DOHH2 (cell line): ENCODE data around the gene ZNF816.
"Not testable (repeated sequence)": the region's sequence is repeated elsewhere in the genome, so short reads cannot be mapped to it uniquely, and the experiment has no call there.

Experiments
- H3F3A ChIP-seq: fragments of 200-600 bp; sonication (generic), shearing (Covaris generic); 2 replicates; pipeline ENCODE4 v1.6.0; 2016; ENCODE audit warnings: antibody characterized with exemption, mild to moderate bottlenecking; ENCODE audit not compliant: control insufficient read depth, insufficient read depth
- H3K27ac ChIP-seq: fragments of 200-600 bp; sonication (generic); 2 replicates; pipeline ENCODE4 v1.5.1; 2014; ENCODE audit warnings: low read depth, mild to moderate bottlenecking, low read length, moderate library complexity
- H3K27me3 ChIP-seq: fragments of 200-600 bp; sonication (generic); 2 replicates; pipeline ENCODE4 v1.6.1; 2014; ENCODE audit warnings: mild to moderate bottlenecking, low read length, mixed read lengths; ENCODE audit not compliant: control insufficient read depth
- H3K36me3 ChIP-seq: fragments of 200-600 bp; sonication (generic); 2 replicates; pipeline ENCODE4 v1.6.1; 2014; ENCODE audit warnings: mild to moderate bottlenecking, low read length, moderate library complexity, mixed read lengths; ENCODE audit not compliant: control insufficient read depth
- H3K4me1 ChIP-seq: fragments of 200-600 bp; sonication (generic); 2 replicates; pipeline ENCODE4 v1.6.1; 2014; ENCODE audit warnings: mild to moderate bottlenecking, low read length, mixed read lengths; ENCODE audit not compliant: control insufficient read depth
- H3K4me2 ChIP-seq: fragments of 200-600 bp; sonication (generic); 2 replicates; pipeline ENCODE4 v1.6.0; 2014; ENCODE audit warnings: mild to moderate bottlenecking, low read length, moderate library complexity
- H3K4me3 ChIP-seq: fragments of 200-600 bp; sonication (generic); 2 replicates; pipeline ENCODE4 v1.5.1; 2014; ENCODE audit warnings: mild to moderate bottlenecking, low read length, mixed read lengths
- H3K79me2 ChIP-seq: fragments of 200-600 bp; sonication (generic); 2 replicates; pipeline ENCODE4 v1.6.1; 2014; ENCODE audit warnings: mild to moderate bottlenecking, low read length, mixed read lengths; ENCODE audit not compliant: control insufficient read depth
- H3K9me2 ChIP-seq: fragments of 200-600 bp; sonication (generic); replicated peaks from 2 replicates; pipeline ENCODE4 v1.6.1; 2014; ENCODE audit warnings: mild to moderate bottlenecking, low read length, mixed read lengths; ENCODE audit not compliant: control insufficient read depth
- H3K9me3 ChIP-seq: fragments of 200-600 bp; sonication (generic); 2 replicates; pipeline ENCODE4 v1.6.1; 2014; ENCODE audit warnings: antibody characterized with exemption, low read length, mixed read lengths; ENCODE audit not compliant: control insufficient read depth, insufficient read depth
- H4K20me1 ChIP-seq: fragments of 200-600 bp; sonication (generic); 2 replicates; pipeline ENCODE4 v1.6.0; 2014; ENCODE audit warnings: low read depth, mild to moderate bottlenecking, antibody characterized with exemption, low read length, moderate library complexity; ENCODE audit not compliant: control insufficient read depth, insufficient read depth
- CTCF ChIP-seq: fragments of 200-600 bp; sonication (generic); IDR thresholded peaks from one replicate; pipeline ENCODE4 v1.5.1; 2014; ENCODE audit warnings: antibody characterized with exemption, mild to moderate bottlenecking, low read depth, low read length; ENCODE audit not compliant: poor library complexity, severe bottlenecking
- EZH2phosphoT487 ChIP-seq: fragments of 200-600 bp; sonication (generic); IDR thresholded peaks from 2 replicates; pipeline ENCODE4 v1.6.1; 2017; ENCODE audit warnings: borderline replicate concordance, mild to moderate bottlenecking, antibody characterized with exemption, low read length, moderate library complexity, mixed read lengths

Gene ZNF816

DNA sequence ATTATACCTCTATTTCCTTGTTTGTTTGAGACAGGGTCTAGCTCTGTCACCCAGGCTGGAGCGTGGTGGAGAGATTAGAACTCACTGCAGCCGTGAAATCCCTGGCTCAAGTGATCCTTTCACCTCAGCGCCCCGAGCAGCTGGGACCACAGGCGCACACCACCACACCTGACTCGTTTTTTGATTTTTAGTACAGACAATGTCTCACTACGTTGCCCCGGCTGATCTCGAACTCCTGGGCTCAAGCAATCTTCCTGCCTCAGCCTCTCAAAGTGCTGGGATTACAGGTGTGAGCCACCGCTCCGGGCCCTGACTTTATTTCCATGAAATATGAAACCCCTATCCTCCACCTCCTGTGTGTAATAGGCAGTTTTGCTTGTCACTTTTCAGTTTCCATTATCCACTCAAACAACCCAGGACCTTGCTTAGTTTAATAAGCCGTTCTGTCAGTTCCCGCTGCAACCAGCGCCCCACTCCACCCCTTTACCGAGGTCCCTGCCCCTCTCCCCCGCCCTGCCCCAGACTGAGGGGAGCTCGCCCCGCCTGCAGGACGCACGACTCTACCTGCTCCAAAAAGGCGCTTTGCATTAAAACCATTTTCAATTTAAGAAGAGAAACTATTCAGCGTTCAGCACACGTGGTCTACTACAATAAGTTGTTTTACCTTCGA lies 16.9 kb downstream of the ZNF816 start:
- no peak overlapping the region for H3K4me3 ChIP-seq
- no peak for TF ChIP-seq EZH2phosphoT487
- TF ChIP-seq CTCF = no peak
- H3K36me3 ChIP-seq = peaks cover 21% of the 10 kb centered on the region
- 0 out of 2 replicates have a peak, but pooled peaks cover 4% of the 10 kb centered on the region for H3F3A ChIP-seq
- H3K4me1 ChIP-seq = peaks cover 4% of the 10 kb centered on the region
- H3K27me3 ChIP-seq = no peaks in the 10 kb centered on the region
- no peak overlapping the region for H3K4me2 ChIP-seq
- H4K20me1 ChIP-seq = no peaks in the 10 kb centered on the region
- peaks cover 20% of the 10 kb centered on the region; the same call in 1 of the 2 replicates for H3K9me3 ChIP-seq
- H3K79me2 ChIP-seq = peaks cover 14% of the 10 kb centered on the region
- H3K27ac ChIP-seq = no peak overlapping the region
- no peaks in the 10 kb centered on the region for H3K9me2 ChIP-seq

DNA sequence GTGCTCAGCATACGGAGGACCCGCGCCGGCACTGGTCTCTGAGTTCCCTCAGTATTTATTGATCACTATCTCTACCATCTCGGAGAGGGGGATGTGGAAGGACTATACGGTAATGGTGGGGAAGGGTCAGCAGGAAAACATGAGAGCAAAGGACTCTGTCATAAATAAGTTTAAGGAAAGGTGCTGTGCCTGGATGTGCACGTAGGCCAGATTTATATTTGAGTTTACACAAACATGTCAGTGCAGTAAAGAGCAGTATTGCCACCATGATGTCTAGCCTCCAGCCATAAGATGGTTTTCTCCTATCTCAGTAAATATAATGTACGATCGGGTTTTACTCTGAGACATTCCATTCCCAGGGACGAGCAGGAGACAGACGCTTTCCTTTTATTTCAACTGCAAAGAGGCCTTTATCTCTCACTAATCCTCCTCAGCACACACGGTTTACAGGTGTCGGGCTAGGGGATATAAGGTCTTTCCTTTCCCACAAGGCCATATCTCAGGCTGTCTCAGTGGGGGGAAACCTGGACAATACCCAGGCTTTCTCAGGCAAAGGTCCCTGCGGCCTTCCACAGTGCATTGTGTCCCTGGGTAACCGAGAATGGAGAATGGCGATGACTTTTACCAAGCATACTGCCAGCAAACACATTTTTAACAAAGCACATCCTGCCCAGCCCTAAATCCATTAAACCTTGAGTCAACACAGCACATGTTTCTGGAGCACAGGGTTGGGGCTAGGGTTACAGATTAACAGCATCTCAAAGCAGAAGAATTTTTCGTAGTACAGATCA lies 17.8 kb downstream of the ZNF816 start:
- H3K79me2 ChIP-seq = peaks cover 21% of the 10 kb centered on the region
- not testable (repeated sequence) for H3K27me3 ChIP-seq, H4K20me1 ChIP-seq, H3K4me1 ChIP-seq, H3K4me2 ChIP-seq, H3K9me2 ChIP-seq, H3F3A ChIP-seq, H3K4me3 ChIP-seq, H3K27ac ChIP-seq
- peaks cover 11% of the 10 kb centered on the region; the same call in 1 of the 2 replicates for H3K9me3 ChIP-seq
- H3K36me3 ChIP-seq = peaks cover 12% of the 10 kb centered on the region

GRCh38 chr19:52943884-52944643 lies 18.6 kb downstream of the ZNF816 start:
- peaks cover 28% of the 10 kb centered on the region for H3K79me2 ChIP-seq
- H3K27ac ChIP-seq = no peak overlapping the region
- H3K27me3 ChIP-seq = no peaks in the 10 kb centered on the region
- H3K9me3 ChIP-seq = peaks cover 5% of the 10 kb centered on the region; the same call in 1 of the 2 replicates
- no peak overlapping the region for H3K4me3 ChIP-seq
- 0 out of 2 replicates have a peak, but pooled peaks cover 4% of the 10 kb centered on the region for H3F3A ChIP-seq
- TF ChIP-seq CTCF (no peak), EZH2phosphoT487 (no peak)
- no peaks in the 10 kb centered on the region; the same call in 1 of the 2 replicates for H4K20me1 ChIP-seq
- peaks cover 4% of the 10 kb centered on the region for H3K36me3 ChIP-seq
- no peaks in the 10 kb centered on the region for H3K9me2 ChIP-seq
- peaks cover 4% of the 10 kb centered on the region for H3K4me1 ChIP-seq
- no peak overlapping the region for H3K4me2 ChIP-seq
